ENCODE measurements around the gene CCDC40.

Gene CCDC40

DNA sequence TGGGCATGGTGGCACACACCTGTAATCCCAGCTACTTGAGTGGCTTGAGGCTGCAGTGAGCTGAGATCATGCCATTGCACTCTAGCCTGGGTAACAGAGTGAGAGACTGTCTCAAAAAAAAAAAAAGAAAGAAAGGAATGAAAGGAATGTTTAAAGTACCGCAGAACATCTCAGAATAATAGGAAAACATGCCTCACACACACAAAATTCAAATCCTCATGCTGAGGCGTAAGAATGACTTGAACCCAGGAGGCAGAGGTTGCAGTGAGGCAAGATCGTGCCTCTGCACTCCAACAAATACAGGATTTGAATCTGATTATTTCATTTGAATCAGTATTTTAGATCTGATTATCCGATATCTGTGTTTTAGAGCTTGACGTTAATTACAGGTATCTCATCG is 43.6 kb downstream of the CCDC40 start:
- H3K4me3 ChIP-seq (ENCODE audit: low read depth, low read length) = no peak overlapping the region
- TF ChIP-seq, protein P1, sequence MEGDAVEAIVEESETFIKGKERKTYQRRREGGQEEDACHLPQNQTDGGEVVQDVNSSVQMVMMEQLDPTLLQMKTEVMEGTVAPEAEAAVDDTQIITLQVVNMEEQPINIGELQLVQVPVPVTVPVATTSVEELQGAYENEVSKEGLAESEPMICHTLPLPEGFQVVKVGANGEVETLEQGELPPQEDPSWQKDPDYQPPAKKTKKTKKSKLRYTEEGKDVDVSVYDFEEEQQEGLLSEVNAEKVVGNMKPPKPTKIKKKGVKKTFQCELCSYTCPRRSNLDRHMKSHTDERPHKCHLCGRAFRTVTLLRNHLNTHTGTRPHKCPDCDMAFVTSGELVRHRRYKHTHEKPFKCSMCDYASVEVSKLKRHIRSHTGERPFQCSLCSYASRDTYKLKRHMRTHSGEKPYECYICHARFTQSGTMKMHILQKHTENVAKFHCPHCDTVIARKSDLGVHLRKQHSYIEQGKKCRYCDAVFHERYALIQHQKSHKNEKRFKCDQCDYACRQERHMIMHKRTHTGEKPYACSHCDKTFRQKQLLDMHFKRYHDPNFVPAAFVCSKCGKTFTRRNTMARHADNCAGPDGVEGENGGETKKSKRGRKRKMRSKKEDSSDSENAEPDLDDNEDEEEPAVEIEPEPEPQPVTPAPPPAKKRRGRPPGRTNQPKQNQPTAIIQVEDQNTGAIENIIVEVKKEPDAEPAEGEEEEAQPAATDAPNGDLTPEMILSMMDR (IDR thresholded peaks at IDR 0.05; ENCODE audit: borderline replicate concordance, insufficient read depth, low read depth, low read length) = no peak

DNA sequence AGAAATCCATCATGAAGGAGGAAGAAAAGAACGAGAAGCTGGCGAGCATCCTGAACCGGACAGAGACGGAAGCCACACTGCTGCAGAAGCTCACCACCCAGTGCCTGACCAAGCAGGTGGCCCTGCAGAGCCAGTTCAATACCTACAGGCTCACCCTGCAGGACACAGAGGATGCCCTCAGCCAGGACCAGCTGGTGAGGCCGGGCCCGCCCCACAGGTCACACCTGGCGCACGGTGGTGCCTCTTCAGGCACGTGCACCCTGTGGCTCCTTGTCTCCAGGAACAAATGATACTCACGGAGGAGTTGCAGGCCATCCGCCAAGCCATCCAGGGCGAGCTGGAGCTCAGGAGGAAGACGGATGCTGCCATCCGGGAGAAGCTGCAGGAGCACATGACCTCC is 45.2 kb downstream of the CCDC40 start:
- TF ChIP-seq, protein P1 (IDR thresholded peaks at IDR 0.05; ENCODE audit: borderline replicate concordance, insufficient read depth, low read depth, low read length) = no peak
- H3K4me3 ChIP-seq (ENCODE audit: low read depth, low read length) = no peak overlapping the region

DNA sequence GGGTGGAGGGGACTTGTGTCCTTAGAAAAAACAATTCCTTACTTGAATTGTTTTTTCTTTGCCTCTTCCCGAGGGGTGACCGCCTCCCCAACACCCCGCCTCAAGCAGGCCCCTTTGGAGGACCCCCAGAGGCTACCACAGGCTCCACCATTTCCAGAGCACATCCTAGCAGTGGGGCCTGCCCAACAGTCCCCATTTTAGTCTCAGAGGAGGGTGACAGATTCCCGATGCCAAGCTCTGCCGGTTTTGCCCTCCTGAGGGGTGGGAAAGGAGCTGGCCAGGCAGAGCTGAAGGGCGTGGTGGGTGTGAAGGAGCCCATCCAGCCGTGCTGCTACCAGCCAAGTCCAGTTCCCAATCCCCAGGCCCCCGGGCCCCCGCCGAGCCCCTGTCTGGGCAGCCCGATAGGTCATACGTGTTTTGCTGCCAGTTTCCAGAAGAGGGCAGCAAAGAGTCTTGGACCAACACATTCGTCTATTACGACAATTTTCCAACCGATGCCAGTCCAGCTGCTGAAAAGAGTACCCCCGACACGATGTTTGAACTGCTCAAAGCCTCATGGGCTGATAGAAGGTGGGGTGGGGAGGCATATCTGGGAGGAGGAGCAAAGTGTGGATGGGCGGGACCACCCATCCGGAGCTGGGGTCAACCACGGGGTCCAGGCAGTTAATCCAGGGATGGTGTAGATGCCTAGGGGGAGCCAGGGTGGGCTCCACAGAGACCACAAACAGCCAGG is 46.1 kb downstream of the CCDC40 start:
- TF ChIP-seq, protein P1 (IDR thresholded peaks at IDR 0.05; ENCODE audit: borderline replicate concordance, insufficient read depth, low read depth, low read length) = peak; percentile 81
- H3K4me3 ChIP-seq (ENCODE audit: low read depth, low read length) = no peak overlapping the region

DNA sequence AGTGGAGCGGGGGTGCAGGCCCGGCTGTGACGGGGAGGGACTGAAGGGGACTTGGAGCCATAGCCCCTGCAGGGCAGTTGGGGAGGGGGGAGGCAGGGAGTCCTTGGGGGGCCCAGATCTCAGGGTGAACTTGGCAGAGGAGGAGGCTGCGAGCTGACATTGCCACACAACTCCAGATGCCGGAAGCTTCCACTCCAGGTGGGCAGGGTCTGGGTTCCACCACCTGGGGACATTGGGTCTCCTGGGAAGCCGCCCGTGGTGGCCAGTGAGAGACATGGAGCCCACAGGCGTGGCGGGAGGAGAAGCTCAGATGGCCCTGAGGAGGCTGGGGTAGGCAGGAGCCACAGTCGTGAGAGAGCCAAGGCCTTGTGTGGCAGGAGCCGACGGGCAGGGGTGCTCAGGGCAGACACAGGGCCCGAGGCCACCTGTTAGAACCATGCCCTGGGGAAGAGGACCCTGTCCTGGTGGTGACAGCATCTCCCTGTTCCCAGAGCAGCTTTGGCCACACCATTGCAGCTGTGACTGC is 46.8 kb downstream of the CCDC40 start:
- TF ChIP-seq, protein P1 (IDR thresholded peaks at IDR 0.05; ENCODE audit: borderline replicate concordance, insufficient read depth, low read depth, low read length) = no peak
- H3K4me3 ChIP-seq (ENCODE audit: low read depth, low read length) = no peak overlapping the region

DNA sequence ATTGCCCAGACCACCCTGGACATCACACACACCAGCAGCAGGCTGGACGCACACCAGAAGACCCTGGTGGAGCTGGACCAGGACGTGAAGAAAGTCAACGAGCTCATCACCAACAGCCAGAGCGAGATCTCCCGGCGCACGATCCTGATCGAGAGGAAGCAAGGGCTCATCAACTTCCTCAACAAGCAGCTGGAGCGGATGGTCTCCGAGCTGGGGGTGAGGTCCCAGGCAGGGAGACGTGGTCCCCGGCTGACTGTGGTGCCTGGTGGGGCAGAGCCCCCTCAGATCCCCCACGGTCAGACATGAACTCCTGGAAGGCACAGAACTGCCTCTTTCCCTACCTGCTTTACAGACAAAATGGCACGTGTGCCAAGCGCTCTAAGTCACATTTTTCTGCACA is 48.3 kb downstream of the CCDC40 start:
- TF ChIP-seq, protein P1 (IDR thresholded peaks at IDR 0.05; ENCODE audit: borderline replicate concordance, insufficient read depth, low read depth, low read length) = no peak
- no peak overlapping the region for H3K4me3 ChIP-seq (ENCODE audit: low read depth, low read length)

DNA sequence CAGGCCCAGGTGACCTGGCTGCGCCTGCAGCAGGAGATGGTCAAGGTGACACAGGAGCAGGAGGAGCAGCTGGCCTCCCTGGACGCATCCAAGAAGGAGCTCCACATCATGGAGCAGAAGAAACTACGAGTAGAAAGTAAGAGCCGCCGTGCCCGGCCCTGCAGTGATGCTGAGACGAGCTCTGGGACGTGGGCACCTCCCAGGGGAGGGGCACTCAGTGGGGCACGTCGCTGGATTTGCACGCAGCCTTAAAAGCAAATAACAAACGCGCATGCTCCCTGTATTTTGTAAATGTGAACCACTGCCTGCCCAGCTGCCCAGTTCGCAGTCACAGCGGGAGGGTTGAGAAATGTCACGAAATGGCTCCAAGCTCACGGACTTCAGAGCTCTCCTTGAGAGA is 49.6 kb downstream of the CCDC40 start:
- no peak overlapping the region for H3K4me3 ChIP-seq (ENCODE audit: low read depth, low read length)
- TF ChIP-seq, protein P1 (IDR thresholded peaks at IDR 0.05; ENCODE audit: borderline replicate concordance, insufficient read depth, low read depth, low read length) = no peak

DNA sequence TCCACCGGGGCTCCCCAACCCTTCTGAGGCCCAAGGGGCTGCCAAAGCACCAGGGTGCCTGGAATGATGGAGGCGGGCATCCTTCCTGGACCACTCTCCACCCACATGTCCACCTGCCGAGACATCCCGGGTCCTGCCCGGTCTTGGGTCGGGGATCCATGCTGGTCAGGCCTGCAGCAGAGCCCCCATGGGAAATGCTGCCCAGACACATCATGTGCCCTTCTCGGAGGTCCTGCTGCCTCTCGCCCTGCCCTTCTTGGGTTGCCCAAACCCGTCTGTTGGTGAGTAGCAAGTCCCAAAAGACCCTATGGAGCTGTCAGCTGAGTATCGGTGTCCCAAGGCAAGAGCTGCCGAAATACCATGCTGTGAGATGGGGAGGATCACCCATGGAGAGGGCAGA is 50.2 kb downstream of the CCDC40 start:
- H3K4me3 ChIP-seq (ENCODE audit: low read depth, low read length) = no peak overlapping the region
- TF ChIP-seq, protein P1 (IDR thresholded peaks at IDR 0.05; ENCODE audit: borderline replicate concordance, insufficient read depth, low read depth, low read length) = no peak

Measured in GM12875 (cell line).